A549 (cell line): ENCODE data around the gene PLEKHH2. TPM values are rescaled to one million over a fixed set of nuclear protein-coding genes. Genes with fewer than 3 reads are reported as not detected.
"Not testable (repeated sequence)": the region's sequence is repeated elsewhere in the genome, so short reads cannot be mapped to it uniquely, and the experiment has no call there.

Source experiments
- ATAC-seq, 2 experiments: fragments of 200-7000 bp in 1 of 2; fragments of >200 bp in 1 of 2; cut with Nextera tagmentation in 1 of 2; cut with Tn5 transposase in 1 of 2; 3 replicates each; pipeline versions ENCODE4 v1.8.0 to v1.9.1; 2018 to 2020; ENCODE audit warnings: mild to moderate bottlenecking in 1 of 2, moderate library complexity in 1 of 2
- CTCF ChIA-PET: fragments of 300-600 bp; sonication (Branson Sonifier 250); formaldehyde crosslinking; extraction: SDS; loops from one replicate; lab custom pipeline; 2021; ENCODE audit warnings: antibody characterized with exemption, inconsistent platforms; lab: Yijun Ruan, JAX
- POLR2A ChIA-PET: fragments of 350-600 bp; formaldehyde crosslinking; extraction: SDS; loops from one replicate; lab custom pipeline; 2021; ENCODE audit warnings: antibody characterized with exemption, inconsistent platforms; lab: Yijun Ruan, JAX
- DNase-seq, 2 experiments: peaks; one replicate each; pipeline versions ENCODE4 v3.0.0 to v3.0.0-alpha.2; 2011 to 2016; ENCODE audit warnings: low read depth in 1 of 2, low spot score in 1 of 2
- FAIRE-seq: peaks from 2 replicates; lab custom pipeline; 2011; peaks lifted over from hg19 to GRCh38; lab: Jason Lieb, UNC
- H3K27ac ChIP-seq, 2 experiments: fragments of >200 bp; sonication (Bioruptor Twin); formaldehyde crosslinking; 3 replicates each; pipeline ENCODE4 v1.5.1; 2016 to 2017
- H3K4me1 ChIP-seq: fragments of >200 bp; sonication (Bioruptor Twin); formaldehyde crosslinking; 3 replicates; pipeline ENCODE4 v1.6.1; 2016
- H3K4me2 ChIP-seq: fragments of >200 bp; sonication (Bioruptor Twin); formaldehyde crosslinking; 3 replicates; pipeline ENCODE4 v1.6.1; 2016
- H3K4me3 ChIP-seq: fragments of >200 bp; sonication (Bioruptor Twin); formaldehyde crosslinking; 3 replicates; pipeline ENCODE4 v1.5.1; 2016
- H3K9me3 ChIP-seq: fragments of >200 bp; sonication (Bioruptor Twin); formaldehyde crosslinking; 3 replicates; pipeline ENCODE4 v1.6.1; 2016
- CEBPB ChIP-seq, 2 experiments: fragments of >200 bp in 1 of 2; sonication (Bioruptor Twin) in 1 of 2; formaldehyde crosslinking in 1 of 2; IDR thresholded peaks; 2 replicates each; pipeline ENCODE4 v1.6.1; 2012 to 2016
- CHD2 ChIP-seq: fragments of 150-350 bp; IDR thresholded peaks from 2 replicates; pipeline ENCODE4 v1.6.1; 2014; ENCODE audit warnings: low read length; ENCODE audit not compliant: partially characterized antibody
- CHD4 ChIP-seq: fragments of 200-600 bp; sonication (generic); IDR thresholded peaks from 2 replicates; pipeline ENCODE4 v1.6.1; 2016; ENCODE audit warnings: antibody characterized with exemption, mild to moderate bottlenecking, borderline replicate concordance
- EP300 ChIP-seq, 2 experiments: fragments of >200 bp; sonication (Bioruptor Twin); formaldehyde crosslinking; IDR thresholded peaks; 2 replicates in 1 of 2; 3 replicates in 1 of 2; pipeline ENCODE4 v1.6.1; 2016 to 2017
- FOSB ChIP-seq: fragments of 250-450 bp; sonication (Bioruptor Pico); IDR thresholded peaks from 2 replicates; pipeline ENCODE4 v1.5.0; 2020; ENCODE audit warnings: mild to moderate bottlenecking, moderate library complexity
- JUN ChIP-seq, 2 experiments: fragments of >200 bp; sonication (Bioruptor Twin); formaldehyde crosslinking; IDR thresholded peaks; 2 replicates in 1 of 2; 3 replicates in 1 of 2; pipeline ENCODE4 v1.6.1; 2016 to 2017
- MYC ChIP-seq: IDR thresholded peaks from 2 replicates; pipeline ENCODE4 v1.6.1; 2012; ENCODE audit warnings: mild to moderate bottlenecking, inconsistent platforms, low read length, improper control_type of control experiment, borderline replicate concordance
- RAD21 ChIP-seq, 2 experiments: fragments of >200 bp in 1 of 2; sonication (Bioruptor Twin) in 1 of 2; formaldehyde crosslinking in 1 of 2; IDR thresholded peaks in 1 of 2; conservative IDR thresholded peaks in 1 of 2; 2 replicates in 1 of 2; 3 replicates in 1 of 2; pipeline ENCODE4 v1.6.1; 2012 to 2018; ENCODE audit warnings: inconsistent platforms in 1 of 2
- RARB ChIP-seq: fragments of 250-450 bp; sonication (Bioruptor Pico); IDR thresholded peaks from 2 replicates; pipeline ENCODE4 v1.8.0; 2021; ENCODE audit warnings: mild to moderate bottlenecking, moderate library complexity
- RCOR1 ChIP-seq: fragments of 150-350 bp; IDR thresholded peaks from 2 replicates; pipeline ENCODE4 v1.6.1; 2014; ENCODE audit warnings: antibody characterized with exemption, low read length, low read depth
- RNF2 ChIP-seq: fragments of 200-600 bp; sonication (generic); IDR thresholded peaks from 2 replicates; pipeline ENCODE4 v1.6.1; 2016; ENCODE audit warnings: low read depth, mild to moderate bottlenecking, antibody characterized with exemption, moderate library complexity, borderline replicate concordance
- SMC3 ChIP-seq: fragments of >200 bp; sonication (Bioruptor Twin); formaldehyde crosslinking; IDR thresholded peaks from 3 replicates; pipeline ENCODE4 v1.6.1; 2018; ENCODE audit warnings: inconsistent platforms
- WGBS: methylation state at CpG from one replicate; pipeline ENCODE4 v1.1.6; 2017; ENCODE audit errors: missing lambda C conversion rate; 5-methylcytosine and 5-hydroxymethylcytosine counted together
- polyA plus RNA-seq, 4 experiments: library from polyadenylated mRNA; depleted of rRNA in 3 of 4; stranded (reverse); fragments of >200 nt; fragmentation: RNase III in 1 of 4; extraction: RNeasy Plus Mini Kit Qiagen cat#74134 plus additional on column Dnase treatment in 1 of 4; gene quantifications; 2 replicates in 3 of 4; 3 replicates in 1 of 4; pipeline ENCODE4 v1.2.3, GENCODE V29; 2011 to 2017
- TF ChIP-seq, protein P1 (sequence below): fragments of >200 bp; sonication (Bioruptor Twin); formaldehyde crosslinking; IDR thresholded peaks from 3 replicates; pipeline ENCODE4 v1.6.1; 2016
- TF ChIP-seq, protein P2 (sequence below): fragments of >200 bp; sonication (Bioruptor Twin); formaldehyde crosslinking; IDR thresholded peaks from 3 replicates; pipeline ENCODE4 v1.5.1; 2016
- TF ChIP-seq, protein P3 (sequence below): fragments of 200-600 bp; sonication (generic); IDR thresholded peaks from 2 replicates; pipeline ENCODE4 v1.6.1; 2016; ENCODE audit warnings: antibody characterized with exemption, mild to moderate bottlenecking, moderate library complexity
- TF ChIP-seq, protein P4 (sequence below): fragments of 450-650 bp; IDR thresholded peaks from 2 replicates; pipeline ENCODE4 v1.6.1; 2014; ENCODE audit warnings: antibody characterized with exemption
- TF ChIP-seq, protein P5 (sequence below): fragments of 150-350 bp; IDR thresholded peaks from 2 replicates; pipeline ENCODE4 v1.6.1; 2014; ENCODE audit warnings: low read depth, mild to moderate bottlenecking, low read length
- TF ChIP-seq, protein P6 (sequence below): fragments of 250-450 bp; sonication (Bioruptor Pico); IDR thresholded peaks from 2 replicates; pipeline ENCODE4 v1.5.0; 2021; ENCODE audit warnings: mild to moderate bottlenecking, moderate library complexity, borderline replicate concordance

The PLEKHH2 gene
- polyA plus RNA-seq, 2 of the 4 experiments (the other 2 are of a cell fraction), result 0.92 to 14.9 TPM

DNA sequence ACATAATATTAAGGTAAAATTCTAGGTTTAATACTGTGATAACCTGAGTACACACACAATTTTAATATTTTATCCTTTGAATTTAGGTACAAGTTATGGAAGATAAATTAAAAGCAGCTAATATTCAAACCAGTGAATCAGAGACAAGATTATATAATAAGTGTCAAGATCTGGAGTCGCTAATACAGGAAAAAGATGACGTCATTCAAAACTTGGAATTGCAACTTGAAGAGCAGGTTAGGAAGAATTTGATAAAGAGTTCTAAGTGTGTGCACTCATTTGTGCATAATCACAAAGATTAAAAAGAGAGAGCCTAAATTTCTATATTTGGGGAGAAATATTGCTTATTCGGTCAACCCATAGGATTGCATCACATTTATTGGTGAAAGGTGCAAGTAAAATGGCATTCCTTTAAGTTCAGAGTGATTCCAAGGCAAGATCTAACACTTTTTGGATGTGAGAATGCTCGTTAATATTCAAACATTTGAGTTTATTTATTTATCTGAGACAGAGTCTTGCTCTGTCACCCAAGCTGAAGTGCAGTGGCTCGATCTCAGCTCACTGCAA is 55.5 kb downstream of the PLEKHH2 start:
- FAIRE-seq, result no peak
- 71% methylated on average over 5 of the region's 5 CpGs for WGBS
- Histone ChIP-seq H3K9me3 (no peaks in the 10 kb centered on the region), H3K4me1 (no peaks in the 10 kb centered on the region)
- no peak for ATAC-seq
- TF ChIP-seq EP300 (IDR thresholded peaks at IDR 0.05) (no peak), CHD4 (no peak), SMC3 (no peak), FOSB (no peak), RCOR1 (no peak), MYC (no peak)
- TF ChIP-seq, protein P1, sequence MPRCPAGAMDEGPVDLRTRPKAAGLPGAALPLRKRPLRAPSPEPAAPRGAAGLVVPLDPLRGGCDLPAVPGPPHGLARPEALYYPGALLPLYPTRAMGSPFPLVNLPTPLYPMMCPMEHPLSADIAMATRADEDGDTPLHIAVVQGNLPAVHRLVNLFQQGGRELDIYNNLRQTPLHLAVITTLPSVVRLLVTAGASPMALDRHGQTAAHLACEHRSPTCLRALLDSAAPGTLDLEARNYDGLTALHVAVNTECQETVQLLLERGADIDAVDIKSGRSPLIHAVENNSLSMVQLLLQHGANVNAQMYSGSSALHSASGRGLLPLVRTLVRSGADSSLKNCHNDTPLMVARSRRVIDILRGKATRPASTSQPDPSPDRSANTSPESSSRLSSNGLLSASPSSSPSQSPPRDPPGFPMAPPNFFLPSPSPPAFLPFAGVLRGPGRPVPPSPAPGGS, result no peak
- TF ChIP-seq, protein P2, sequence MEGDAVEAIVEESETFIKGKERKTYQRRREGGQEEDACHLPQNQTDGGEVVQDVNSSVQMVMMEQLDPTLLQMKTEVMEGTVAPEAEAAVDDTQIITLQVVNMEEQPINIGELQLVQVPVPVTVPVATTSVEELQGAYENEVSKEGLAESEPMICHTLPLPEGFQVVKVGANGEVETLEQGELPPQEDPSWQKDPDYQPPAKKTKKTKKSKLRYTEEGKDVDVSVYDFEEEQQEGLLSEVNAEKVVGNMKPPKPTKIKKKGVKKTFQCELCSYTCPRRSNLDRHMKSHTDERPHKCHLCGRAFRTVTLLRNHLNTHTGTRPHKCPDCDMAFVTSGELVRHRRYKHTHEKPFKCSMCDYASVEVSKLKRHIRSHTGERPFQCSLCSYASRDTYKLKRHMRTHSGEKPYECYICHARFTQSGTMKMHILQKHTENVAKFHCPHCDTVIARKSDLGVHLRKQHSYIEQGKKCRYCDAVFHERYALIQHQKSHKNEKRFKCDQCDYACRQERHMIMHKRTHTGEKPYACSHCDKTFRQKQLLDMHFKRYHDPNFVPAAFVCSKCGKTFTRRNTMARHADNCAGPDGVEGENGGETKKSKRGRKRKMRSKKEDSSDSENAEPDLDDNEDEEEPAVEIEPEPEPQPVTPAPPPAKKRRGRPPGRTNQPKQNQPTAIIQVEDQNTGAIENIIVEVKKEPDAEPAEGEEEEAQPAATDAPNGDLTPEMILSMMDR, result no peak
- TF ChIP-seq, protein P3, sequence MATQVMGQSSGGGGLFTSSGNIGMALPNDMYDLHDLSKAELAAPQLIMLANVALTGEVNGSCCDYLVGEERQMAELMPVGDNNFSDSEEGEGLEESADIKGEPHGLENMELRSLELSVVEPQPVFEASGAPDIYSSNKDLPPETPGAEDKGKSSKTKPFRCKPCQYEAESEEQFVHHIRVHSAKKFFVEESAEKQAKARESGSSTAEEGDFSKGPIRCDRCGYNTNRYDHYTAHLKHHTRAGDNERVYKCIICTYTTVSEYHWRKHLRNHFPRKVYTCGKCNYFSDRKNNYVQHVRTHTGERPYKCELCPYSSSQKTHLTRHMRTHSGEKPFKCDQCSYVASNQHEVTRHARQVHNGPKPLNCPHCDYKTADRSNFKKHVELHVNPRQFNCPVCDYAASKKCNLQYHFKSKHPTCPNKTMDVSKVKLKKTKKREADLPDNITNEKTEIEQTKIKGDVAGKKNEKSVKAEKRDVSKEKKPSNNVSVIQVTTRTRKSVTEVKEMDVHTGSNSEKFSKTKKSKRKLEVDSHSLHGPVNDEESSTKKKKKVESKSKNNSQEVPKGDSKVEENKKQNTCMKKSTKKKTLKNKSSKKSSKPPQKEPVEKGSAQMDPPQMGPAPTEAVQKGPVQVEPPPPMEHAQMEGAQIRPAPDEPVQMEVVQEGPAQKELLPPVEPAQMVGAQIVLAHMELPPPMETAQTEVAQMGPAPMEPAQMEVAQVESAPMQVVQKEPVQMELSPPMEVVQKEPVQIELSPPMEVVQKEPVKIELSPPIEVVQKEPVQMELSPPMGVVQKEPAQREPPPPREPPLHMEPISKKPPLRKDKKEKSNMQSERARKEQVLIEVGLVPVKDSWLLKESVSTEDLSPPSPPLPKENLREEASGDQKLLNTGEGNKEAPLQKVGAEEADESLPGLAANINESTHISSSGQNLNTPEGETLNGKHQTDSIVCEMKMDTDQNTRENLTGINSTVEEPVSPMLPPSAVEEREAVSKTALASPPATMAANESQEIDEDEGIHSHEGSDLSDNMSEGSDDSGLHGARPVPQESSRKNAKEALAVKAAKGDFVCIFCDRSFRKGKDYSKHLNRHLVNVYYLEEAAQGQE, result no peak
- TF ChIP-seq, protein P4, sequence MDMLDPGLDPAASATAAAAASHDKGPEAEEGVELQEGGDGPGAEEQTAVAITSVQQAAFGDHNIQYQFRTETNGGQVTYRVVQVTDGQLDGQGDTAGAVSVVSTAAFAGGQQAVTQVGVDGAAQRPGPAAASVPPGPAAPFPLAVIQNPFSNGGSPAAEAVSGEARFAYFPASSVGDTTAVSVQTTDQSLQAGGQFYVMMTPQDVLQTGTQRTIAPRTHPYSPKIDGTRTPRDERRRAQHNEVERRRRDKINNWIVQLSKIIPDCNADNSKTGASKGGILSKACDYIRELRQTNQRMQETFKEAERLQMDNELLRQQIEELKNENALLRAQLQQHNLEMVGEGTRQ, result no peak
- TF ChIP-seq, protein P5, sequence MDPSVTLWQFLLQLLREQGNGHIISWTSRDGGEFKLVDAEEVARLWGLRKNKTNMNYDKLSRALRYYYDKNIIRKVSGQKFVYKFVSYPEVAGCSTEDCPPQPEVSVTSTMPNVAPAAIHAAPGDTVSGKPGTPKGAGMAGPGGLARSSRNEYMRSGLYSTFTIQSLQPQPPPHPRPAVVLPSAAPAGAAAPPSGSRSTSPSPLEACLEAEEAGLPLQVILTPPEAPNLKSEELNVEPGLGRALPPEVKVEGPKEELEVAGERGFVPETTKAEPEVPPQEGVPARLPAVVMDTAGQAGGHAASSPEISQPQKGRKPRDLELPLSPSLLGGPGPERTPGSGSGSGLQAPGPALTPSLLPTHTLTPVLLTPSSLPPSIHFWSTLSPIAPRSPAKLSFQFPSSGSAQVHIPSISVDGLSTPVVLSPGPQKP, result no peak
- TF ChIP-seq, all 56 proteins: peak for 0
- Histone ChIP-seq H3K4me2 (no peak overlapping the region), H3K4me3 (no peak overlapping the region), H3K27ac (no peak overlapping the region)
- DNase-seq, result no peak
- ChIA-PET CTCF (interaction anchor here (0.6 to 1.7 kb wide), 2 partner anchors 10 to 1677 kb away, joined by 3 read pairs; no protein-coding TSS in a partner anchor), POLR2A (no interaction called here)

DNA sequence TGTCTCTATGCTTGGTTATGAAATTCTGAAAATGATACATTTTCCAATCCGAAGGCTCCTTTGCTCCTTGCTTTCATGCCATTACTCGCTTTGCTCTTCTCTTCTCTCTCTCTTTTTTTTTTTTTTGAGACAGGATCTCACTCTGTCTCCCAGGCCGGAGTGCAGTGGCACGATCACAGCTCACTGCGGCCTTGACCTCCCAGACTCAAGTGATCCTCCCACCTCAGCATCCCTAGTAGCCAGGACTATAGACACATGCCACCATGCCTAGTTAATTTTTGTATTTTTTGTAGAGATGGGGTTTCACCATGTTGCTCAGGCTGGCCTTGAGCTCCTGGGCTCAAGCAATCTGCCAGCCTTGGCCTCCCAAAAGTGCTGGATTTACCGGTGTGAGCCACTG is 61.1 kb downstream of the PLEKHH2 start:
- ATAC-seq, FAIRE-seq, DNase-seq, H3K4me2 ChIP-seq, H3K27ac ChIP-seq, H3K4me3 ChIP-seq, H3K4me1 ChIP-seq, H3K9me3 ChIP-seq, POLR2A ChIA-PET: not testable (repeated sequence)
- CTCF ChIA-PET, result interaction anchor here (0.6 to 0.9 kb wide), 3 partner anchors 26 to 117 kb away, joined by 3 to 4 read pairs (median 4); no protein-coding TSS in a partner anchor
- WGBS, result 93% methylated on average over 6 of the region's 6 CpGs

DNA sequence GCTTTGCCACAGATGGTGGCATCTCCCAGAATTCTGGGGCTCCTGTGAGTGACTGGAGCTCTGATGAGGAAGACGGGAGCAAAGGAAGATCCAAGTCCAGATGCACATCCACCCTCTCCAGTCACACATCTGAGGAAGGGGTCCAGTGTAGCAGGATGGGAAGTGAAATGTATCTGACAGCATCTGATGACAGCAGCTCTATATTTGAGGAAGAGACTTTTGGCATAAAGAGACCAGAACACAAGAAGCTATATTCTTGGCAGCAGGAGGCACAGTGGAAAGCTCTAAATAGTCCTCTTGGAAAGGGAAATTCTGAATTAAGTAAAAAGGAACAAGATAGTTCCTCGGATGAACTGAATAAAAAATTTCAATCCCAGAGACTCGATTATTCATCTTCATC is 62.7 kb downstream of the PLEKHH2 start:
- ChIA-PET CTCF (interaction anchor here (0.7 to 1.9 kb wide), 4 partner anchors 12 to 95 kb away, joined by 3 to 6 read pairs (median 4); no protein-coding TSS in a partner anchor), POLR2A (no interaction called here)
- DNase-seq, result no peak
- Histone ChIP-seq H3K4me1 (no peaks in the 10 kb centered on the region), H3K4me3 (no peak overlapping the region), H3K9me3 (no peaks in the 10 kb centered on the region), H3K4me2 (no peak overlapping the region), H3K27ac (no peak overlapping the region)
- FAIRE-seq, result no peak
- ATAC-seq, result peak; percentile 24 to 30; a peak in 1 of 6 replicates
- 65% methylated on average over 3 of the region's 3 CpGs for WGBS
- TF ChIP-seq CHD4 (no peak), RNF2 (no peak), CEBPB (IDR thresholded peaks at IDR 0.05) (no peak), RAD21 (conservative IDR thresholded peaks at IDR 0.05 in 1 of 2, IDR thresholded peaks at IDR 0.05 in 1 of 2) (no peak), RARB (no peak), CHD2 (no peak), JUN (IDR thresholded peaks at IDR 0.05) (no peak)
- TF ChIP-seq, protein P6, sequence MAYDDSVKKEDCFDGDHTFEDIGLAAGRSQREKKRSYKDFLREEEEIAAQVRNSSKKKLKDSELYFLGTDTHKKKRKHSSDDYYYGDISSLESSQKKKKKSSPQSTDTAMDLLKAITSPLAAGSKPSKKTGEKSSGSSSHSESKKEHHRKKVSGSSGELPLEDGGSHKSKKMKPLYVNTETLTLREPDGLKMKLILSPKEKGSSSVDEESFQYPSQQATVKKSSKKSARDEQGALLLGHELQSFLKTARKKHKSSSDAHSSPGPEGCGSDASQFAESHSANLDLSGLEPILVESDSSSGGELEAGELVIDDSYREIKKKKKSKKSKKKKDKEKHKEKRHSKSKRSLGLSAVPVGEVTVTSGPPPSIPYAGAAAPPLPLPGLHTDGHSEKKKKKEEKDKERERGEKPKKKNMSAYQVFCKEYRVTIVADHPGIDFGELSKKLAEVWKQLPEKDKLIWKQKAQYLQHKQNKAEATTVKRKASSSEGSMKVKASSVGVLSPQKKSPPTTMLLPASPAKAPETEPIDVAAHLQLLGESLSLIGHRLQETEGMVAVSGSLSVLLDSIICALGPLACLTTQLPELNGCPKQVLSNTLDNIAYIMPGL (CRISPR knock-in tag), result no peak
- TF ChIP-seq, protein P4, result no peak
